ENCODE results near the gene KIRREL3.

DNA sequence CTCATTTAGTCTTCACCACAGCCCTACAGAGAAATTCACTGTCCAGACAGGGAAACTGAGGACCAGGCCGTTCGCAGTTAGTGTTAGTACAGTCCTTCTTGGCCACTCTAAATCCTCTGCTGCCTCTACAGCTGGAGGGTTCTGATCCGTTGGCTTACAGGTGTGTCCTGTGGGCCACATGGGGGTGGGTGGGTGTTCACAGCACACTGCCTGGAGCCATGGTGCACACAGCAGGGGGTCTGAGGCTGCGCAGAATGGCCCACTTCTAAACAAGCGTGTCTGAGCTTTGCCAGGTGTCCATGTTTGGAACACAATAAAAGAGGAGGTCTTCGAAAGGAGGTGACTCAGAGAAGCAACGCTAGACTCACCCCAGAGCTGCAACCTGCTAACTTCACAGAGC is 396.1 kb downstream of the KIRREL3 start:
- TF ChIP-seq CTCF (IDR thresholded peaks at IDR 0.05) = no peak
- no peak for TF ChIP-seq EP300 (IDR thresholded peaks at IDR 0.05)
- TF ChIP-seq POLR2A (IDR thresholded peaks at IDR 0.05) = no peak

Data from ovary (tissue), 3 donors.